K562 (cell line): Measurements from ENCODE around the gene PQBP1. TPM values are rescaled to one million over a fixed set of nuclear protein-coding genes. Genes with fewer than 3 reads are reported as not detected.

Experiments
- ARID2 ChIP-seq: fragments of 450-650 bp; IDR thresholded peaks from 2 replicates; pipeline ENCODE4 v1.6.1; 2017; ENCODE audit warnings: antibody characterized with exemption, mild to moderate bottlenecking
- EP400 ChIP-seq: fragments of 450-650 bp; IDR thresholded peaks from 2 replicates; pipeline ENCODE4 v1.6.1; 2017; ENCODE audit warnings: antibody characterized with exemption, mild to moderate bottlenecking, moderate library complexity
- FOSL1 ChIP-seq: fragments of 200-800 bp; sonication (Bioruptor generic); conservative IDR thresholded peaks from 2 replicates; pipeline ENCODE4 v1.6.1; 2016; ENCODE audit warnings: missing genetic modification characterization, missing compliant biosample characterization
- HNRNPLL ChIP-seq: fragments of 200-400 bp; formaldehyde crosslinking; IDR thresholded peaks from 2 replicates; pipeline ENCODE4 v1.6.1; 2017; ENCODE audit warnings: low read length, low read depth, mild to moderate bottlenecking; ENCODE audit not compliant: poor library complexity, severe bottlenecking
- KAT7 ChIP-seq: sonication (generic); formaldehyde crosslinking; IDR thresholded peaks from 2 replicates; pipeline ENCODE4 v1.8.0; 2022; ENCODE audit warnings: missing genetic modification reagents, mild to moderate bottlenecking, borderline replicate concordance
- KDM1A ChIP-seq, 2 experiments: fragments of 450-650 bp; IDR thresholded peaks; 2 replicates each; pipeline ENCODE4 v1.6.1; 2016; ENCODE audit warnings: mild to moderate bottlenecking in 2 of 2
- KLF16 ChIP-seq: IDR thresholded peaks from 2 replicates; pipeline ENCODE4 v1.6.1; 2016; ENCODE audit warnings: antibody characterized with exemption
- NCOR1 ChIP-seq: fragments of 450-650 bp; IDR thresholded peaks from 2 replicates; pipeline ENCODE4 v1.6.1; 2016; ENCODE audit warnings: mild to moderate bottlenecking, moderate library complexity
- NFIC ChIP-seq: fragments of 450-650 bp; IDR thresholded peaks from 2 replicates; pipeline ENCODE4 v1.6.1; 2017; ENCODE audit warnings: mild to moderate bottlenecking, inconsistent platforms
- RAD21 ChIP-seq, 2 experiments: fragments of 250-450 bp in 1 of 2; fragments of 450-650 bp in 1 of 2; sonication (Bioruptor Pico) in 1 of 2; formaldehyde crosslinking in 1 of 2; IDR thresholded peaks in 1 of 2; conservative IDR thresholded peaks in 1 of 2; 2 replicates each; pipeline versions ENCODE4 v1.4.0 to v1.8.0; 2020 to 2022; ENCODE audit warnings: mild to moderate bottlenecking in 2 of 2, moderate library complexity in 1 of 2
- SMARCA4 ChIP-seq: fragments of 450-650 bp; IDR thresholded peaks from 2 replicates; pipeline ENCODE4 v1.6.1; 2016
- TBL1XR1 ChIP-seq, 2 experiments: IDR thresholded peaks; 2 replicates each; pipeline ENCODE4 v1.6.1; 2012; ENCODE audit warnings: improper control_type of control experiment in 2 of 2, low read length in 2 of 2, mild to moderate bottlenecking in 1 of 2
- TCF3 ChIP-seq: sonication (generic); formaldehyde crosslinking; IDR thresholded peaks from 2 replicates; pipeline ENCODE4 v1.4.0; 2020; ENCODE audit warnings: mild to moderate bottlenecking, missing genetic modification reagents
- U2AF1 ChIP-seq: fragments of 200-400 bp; formaldehyde crosslinking; optimal IDR thresholded peaks from 2 replicates; pipeline ENCODE3; 2017; ENCODE audit warnings: mild to moderate bottlenecking, low read depth, low read length, moderate library complexity
- ZKSCAN1 ChIP-seq: fragments of 150-350 bp; IDR thresholded peaks from 2 replicates; pipeline ENCODE4 v1.6.1; 2016; ENCODE audit warnings: low read depth, low read length
- ZNF146 ChIP-seq: IDR thresholded peaks from one replicate; pipeline ENCODE4 v1.6.1; 2018; ENCODE audit warnings: missing compliant biosample characterization; ENCODE audit not compliant: unreplicated experiment
- polyA plus RNA-seq, 8 experiments: library from polyadenylated mRNA; depleted of rRNA in 4 of 8; stranded (reverse) in 5 of 8; unstranded in 3 of 8; fragments of >200 nt; fragmentation: Nextera tagmentation in 2 of 8; fragmentation: Illumina TruSeq in 1 of 8; extraction: Ambion mirVana in 2 of 8; extraction: Trizol in 1 of 8; gene quantifications; 2 replicates each; pipeline versions ENCODE4 v1.2.1 to v1.2.3, GENCODE V29; 2011 to 2014; ENCODE audit warnings: inconsistent platforms in 1 of 8, missing spikeins in 1 of 8
- total RNA-seq, 7 experiments: library from RNA; depleted of rRNA in 6 of 7; stranded (reverse); fragments of >200 nt in 6 of 7; fragmentation: Illumina TruSeq in 2 of 7; extraction: Trizol in 2 of 7; gene quantifications; 2 replicates each; pipeline versions ENCODE4 v1.2.1 to v1.2.3, GENCODE V29; 2011 to 2021; ENCODE audit warnings: low replicate concordance in 1 of 7
- TF ChIP-seq, protein P1 (sequence below), 2 experiments: fragments of 450-650 bp; IDR thresholded peaks; 2 replicates each; pipeline ENCODE4 v1.6.1; 2016; ENCODE audit warnings: mild to moderate bottlenecking in 2 of 2, borderline replicate concordance in 1 of 2, low read depth in 1 of 2, moderate library complexity in 1 of 2
- TF ChIP-seq, protein P2 (sequence below): fragments of 450-650 bp; IDR thresholded peaks from one replicate; pipeline ENCODE4 v1.6.1; 2018; ENCODE audit warnings: mild to moderate bottlenecking, moderate library complexity; ENCODE audit not compliant: partially characterized antibody
- TF ChIP-seq, protein P3 (sequence below): fragments of 450-650 bp; IDR thresholded peaks from 2 replicates; pipeline ENCODE4 v1.6.1; 2016; ENCODE audit warnings: low read depth, mild to moderate bottlenecking, moderate library complexity

Gene PQBP1
- total and polyA plus RNA-seq, 9 of the 15 experiments (the other 6 are each of a cell fraction or from before 2014, with no cell fraction given), result 41.3 to 262 (median 112) TPM

DNA sequence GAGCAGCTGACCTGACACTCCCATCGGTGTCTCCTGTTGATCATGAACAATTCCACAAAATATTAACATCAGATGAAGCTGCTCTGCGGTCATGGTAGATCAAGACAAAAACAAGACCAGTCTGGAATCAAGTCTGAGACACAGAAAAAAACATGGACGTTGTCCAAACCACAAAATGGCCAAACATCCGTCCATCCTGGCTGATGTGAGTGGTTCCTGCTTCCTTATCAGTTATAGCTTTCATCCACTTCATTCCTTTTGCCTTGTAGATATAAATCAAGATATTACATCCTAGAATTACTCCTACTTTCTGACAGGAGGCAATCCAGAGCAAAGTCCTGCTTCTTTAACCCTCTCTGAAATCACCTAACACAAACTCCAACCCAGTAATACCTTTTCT is 33.5 kb upstream of the PQBP1 start (continued):
- TF ChIP-seq, protein P1, sequence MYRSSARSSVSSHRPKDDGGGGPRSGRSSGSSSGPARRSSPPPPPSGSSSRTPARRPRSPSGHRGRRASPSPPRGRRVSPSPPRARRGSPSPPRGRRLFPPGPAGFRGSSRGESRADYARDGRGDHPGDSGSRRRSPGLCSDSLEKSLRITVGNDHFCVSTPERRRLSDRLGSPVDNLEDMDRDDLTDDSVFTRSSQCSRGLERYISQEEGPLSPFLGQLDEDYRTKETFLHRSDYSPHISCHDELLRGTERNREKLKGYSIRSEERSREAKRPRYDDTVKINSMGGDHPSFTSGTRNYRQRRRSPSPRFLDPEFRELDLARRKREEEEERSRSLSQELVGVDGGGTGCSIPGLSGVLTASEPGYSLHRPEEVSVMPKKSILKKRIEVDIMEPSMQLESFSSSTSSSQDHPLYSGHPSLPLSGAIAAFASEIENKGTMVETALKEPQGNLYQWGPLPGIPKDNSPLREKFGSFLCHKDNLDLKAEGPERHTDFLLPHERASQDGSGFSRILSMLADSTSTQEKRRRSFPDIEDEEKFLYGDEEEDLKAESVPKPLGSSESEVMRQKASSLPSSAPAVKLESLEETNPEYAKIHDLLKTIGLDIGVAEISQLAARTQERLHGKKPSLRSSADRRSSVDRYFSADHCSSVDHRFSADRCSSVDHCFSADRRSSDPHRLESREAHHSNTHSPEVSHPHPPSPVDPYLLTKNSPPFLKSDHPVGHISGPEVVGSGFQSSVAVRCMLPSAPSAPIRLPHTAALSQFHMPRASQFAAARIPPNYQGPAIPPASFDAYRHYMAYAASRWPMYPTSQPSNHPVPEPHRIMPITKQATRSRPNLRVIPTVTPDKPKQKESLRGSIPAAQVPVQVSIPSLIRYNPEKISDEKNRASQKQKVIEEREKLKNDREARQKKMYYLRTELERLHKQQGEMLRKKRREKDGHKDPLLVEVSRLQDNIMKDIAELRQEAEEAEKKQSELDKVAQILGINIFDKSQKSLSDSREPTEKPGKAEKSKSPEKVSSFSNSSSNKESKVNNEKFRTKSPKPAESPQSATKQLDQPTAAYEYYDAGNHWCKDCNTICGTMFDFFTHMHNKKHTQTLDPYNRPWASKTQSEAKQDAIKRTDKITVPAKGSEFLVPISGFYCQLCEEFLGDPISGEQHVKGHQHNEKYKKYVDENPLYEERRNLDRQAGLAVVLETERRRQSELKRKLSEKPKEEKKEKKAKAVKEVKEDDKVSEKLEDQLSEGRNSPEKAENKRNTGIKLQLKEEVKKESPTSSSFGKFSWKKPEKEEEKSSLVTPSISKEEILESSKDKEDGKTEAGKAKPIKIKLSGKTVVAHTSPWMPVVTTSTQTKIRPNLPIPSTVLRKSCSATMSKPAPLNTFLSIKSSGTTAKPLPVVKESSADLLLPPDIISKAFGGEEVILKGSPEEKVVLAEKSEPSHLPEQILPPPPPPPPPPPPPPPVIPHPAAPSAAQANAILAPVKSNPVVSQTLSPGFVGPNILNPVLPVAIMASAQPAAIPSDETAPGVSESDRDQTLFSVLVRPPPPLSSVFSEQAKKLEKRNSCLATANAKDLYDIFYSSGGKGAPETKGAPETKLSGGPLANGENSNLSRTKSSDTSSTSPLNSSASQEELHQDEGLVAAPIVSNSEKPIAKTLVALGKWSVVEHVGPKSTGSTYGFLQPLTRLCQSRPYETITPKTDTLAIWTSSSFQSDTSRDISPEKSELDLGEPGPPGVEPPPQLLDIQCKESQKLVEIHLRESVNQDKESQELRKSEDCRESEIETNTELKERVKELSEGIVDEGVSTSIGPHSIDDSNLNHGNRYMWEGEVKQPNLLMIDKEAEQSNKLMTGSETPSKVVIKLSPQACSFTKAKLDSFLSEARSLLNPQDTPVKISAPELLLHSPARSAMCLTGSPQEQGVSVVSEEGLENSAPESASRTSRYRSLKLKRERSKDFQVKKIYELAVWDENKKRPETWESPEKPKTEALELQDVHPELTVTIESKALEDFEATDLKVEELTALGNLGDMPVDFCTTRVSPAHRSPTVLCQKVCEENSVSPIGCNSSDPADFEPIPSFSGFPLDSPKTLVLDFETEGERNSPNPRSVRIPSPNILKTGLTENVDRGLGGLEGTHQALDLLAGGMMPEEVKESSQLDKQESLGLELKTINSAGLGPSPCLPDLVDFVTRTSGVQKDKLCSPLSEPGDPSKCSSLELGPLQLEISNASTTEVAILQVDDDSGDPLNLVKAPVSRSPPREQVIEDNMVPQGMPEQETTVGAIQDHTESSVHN (IDR thresholded peaks at IDR 0.05; ENCODE audit: borderline replicate concordance in 1 of 2, low read depth in 1 of 2), result 0 out of 4 replicates have a peak, but pooled peaks of 1 of the 2 experiments have one; percentile 60
- TF ChIP-seq, protein P2, sequence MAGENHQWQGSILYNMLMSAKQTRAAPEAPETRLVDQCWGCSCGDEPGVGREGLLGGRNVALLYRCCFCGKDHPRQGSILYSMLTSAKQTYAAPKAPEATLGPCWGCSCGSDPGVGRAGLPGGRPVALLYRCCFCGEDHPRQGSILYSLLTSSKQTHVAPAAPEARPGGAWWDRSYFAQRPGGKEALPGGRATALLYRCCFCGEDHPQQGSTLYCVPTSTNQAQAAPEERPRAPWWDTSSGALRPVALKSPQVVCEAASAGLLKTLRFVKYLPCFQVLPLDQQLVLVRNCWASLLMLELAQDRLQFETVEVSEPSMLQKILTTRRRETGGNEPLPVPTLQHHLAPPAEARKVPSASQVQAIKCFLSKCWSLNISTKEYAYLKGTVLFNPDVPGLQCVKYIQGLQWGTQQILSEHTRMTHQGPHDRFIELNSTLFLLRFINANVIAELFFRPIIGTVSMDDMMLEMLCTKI, result no peak
- TF ChIP-seq KAT7 (CRISPR knock-in tag) (no peak), FOSL1 (tag) (peak; percentile 42; the same call in 1 of the 2 replicates), NFIC (peak; percentile 84), ZNF146 (CRISPR knock-in tag) (no peak), KLF16 (peak; percentile 46; the same call in 1 of the 2 replicates), TCF3 (CRISPR knock-in tag) (peak; percentile 39), HNRNPLL (no peak), SMARCA4 (peak; percentile 66; the same call in 1 of the 2 replicates), EP400 (0 out of 2 replicates have a peak, but pooled peaks have one; percentile 10), U2AF1 (no peak), KDM1A (IDR thresholded peaks at IDR 0.05) (0 out of 4 replicates have a peak, but pooled peaks of 1 of the 2 experiments have one; percentile 35), ZKSCAN1 (no peak), NCOR1 (peak; percentile 44; the same call in 1 of the 2 replicates), RAD21 (CRISPR knock-in tag; conservative IDR thresholded peaks at IDR 0.05 in 1 of 2, IDR thresholded peaks at IDR 0.05 in 1 of 2) (peak in 1 of 2 experiments; percentile 19; a peak in 1 of 4 replicates), ARID2 (no peak), TBL1XR1 (IDR thresholded peaks at IDR 0.05; ENCODE audit: low read length in 2 of 2) (peak in 1 of 2 experiments; percentile 84; a peak in 1 of 4 replicates)
- TF ChIP-seq, protein P3, sequence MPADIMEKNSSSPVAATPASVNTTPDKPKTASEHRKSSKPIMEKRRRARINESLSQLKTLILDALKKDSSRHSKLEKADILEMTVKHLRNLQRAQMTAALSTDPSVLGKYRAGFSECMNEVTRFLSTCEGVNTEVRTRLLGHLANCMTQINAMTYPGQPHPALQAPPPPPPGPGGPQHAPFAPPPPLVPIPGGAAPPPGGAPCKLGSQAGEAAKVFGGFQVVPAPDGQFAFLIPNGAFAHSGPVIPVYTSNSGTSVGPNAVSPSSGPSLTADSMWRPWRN, result peak; percentile 87
